ENCODE measurements around the gene TOP1.

The TOP1 gene

DNA sequence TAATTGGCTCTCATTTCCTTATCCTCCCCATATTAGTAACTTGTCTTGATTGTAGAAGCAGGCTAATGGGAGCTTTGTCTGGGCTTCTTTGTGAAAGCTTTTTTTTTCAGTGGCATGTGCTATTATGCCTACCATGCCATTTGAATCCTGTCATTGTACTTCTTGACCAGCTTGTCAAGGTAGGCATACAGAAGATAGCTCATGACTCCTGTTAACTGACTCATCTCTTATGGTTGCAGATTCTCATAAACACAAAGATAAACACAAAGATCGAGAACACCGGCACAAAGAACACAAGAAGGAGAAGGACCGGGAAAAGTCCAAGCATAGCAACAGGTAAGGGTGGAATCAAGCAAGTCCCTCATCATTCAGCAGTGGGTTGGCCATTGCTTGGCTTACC is 32.5 kb downstream of the TOP1 start:
- no peak for DNase-seq

DNA sequence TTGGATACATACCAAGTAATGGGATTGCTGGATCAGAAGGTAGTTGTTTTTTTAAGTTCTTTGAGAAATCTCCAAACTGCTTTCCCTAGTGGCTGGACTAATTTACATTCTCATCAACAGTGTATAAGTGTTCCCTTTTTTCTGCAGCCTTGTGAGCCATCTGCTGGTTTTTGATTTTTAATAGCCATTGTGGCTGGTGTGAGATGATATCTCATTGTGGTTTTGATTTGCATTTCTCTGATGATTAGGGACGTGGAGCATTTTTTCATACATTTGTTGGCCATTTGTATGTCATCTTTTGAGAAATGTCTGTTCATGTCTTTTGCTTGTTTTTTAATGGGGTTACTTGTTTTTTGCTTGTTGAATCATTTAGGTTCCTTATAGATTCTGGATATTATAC is 34.8 kb downstream of the TOP1 start:
- no peak for DNase-seq

DNA sequence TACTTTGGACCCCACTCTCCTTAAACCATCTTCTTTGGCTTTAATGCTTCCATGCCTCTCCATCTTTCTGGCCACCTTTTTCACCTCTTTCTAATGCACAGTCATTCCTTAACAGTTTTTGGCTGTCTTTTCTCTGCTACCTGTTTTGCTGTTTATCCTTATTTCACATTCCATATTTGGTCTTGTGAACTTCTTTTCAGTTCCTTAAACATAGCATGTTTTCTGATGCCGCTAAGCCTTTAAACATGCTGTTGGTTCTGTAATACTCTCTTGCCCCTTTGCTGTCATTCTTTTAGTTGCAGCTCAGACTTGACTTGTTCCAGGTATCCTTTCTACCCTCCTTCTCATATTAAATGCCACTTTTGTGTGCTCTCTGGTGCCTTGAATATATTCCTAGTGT is 35.8 kb downstream of the TOP1 start:
- DNase-seq = no peak

DNA sequence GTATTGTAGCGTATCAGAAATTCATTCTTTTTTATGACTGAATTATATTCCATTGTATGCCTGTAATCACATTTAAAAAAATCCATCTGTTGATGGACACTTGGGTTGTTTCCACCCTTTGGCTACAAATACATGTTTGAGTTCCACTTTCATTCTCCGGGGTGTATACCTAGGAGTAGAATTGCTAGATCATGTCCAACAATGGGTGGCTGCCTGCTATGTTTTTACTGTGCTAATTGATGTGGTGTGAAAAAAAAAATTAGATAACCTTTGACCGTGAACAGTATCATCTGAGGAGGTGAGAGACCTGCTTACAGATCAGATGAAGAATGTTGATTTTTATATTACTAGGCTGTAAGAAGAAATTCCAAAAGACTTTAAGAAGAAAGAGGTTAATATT is 37.1 kb downstream of the TOP1 start:
- no peak for DNase-seq

DNA sequence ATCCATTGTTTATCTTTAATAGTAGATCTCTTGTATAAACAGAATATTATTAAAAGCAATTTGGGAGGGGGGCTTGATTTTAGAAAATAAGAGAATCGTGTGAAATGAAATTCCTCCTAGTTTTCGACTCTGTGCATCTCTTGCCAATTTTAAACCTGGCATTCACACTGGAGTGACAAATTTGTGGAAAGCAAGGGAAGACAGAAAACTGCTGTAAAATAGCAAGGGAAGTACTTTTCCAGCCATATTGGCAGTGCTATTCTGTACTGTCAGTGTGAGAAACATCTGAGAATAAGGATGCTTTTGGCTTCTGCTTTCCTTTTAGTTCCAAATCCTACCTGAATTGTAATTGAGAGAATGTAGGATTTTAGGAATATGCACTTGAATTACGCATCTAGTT is 40.2 kb downstream of the TOP1 start:
- no peak for DNase-seq

DNA sequence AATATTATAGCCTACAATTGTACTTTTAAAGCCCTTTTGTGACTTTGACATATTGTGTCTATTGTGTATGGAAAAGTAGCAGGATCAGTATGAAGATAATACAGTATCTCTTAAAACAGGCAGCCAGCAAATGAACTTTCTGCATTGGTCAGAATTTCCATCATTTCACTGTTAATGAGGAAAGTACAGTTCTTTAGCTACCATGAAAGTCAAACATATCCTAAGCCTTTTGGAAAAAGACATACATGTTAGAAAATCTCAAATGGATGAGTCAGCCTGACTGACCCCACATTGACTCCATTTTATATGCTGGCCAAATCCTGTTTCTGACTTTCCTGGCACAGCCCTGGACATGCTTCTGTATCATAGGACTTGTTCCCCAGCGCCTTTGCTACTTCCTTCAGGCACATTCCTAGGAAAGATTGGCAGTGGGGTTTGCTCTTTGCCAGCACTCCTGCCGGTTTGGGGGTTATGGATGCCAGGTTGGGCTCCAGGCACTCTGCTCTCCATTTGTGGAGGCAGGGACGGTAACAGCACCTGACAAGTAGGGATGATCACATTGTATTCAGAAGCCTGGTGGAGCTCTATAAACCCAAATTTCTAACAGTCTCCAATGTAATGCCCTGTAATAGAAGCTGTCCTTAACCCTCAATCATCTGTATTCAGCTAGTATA is 43.7 kb downstream of the TOP1 start:
- DNase-seq = no peak

DNA sequence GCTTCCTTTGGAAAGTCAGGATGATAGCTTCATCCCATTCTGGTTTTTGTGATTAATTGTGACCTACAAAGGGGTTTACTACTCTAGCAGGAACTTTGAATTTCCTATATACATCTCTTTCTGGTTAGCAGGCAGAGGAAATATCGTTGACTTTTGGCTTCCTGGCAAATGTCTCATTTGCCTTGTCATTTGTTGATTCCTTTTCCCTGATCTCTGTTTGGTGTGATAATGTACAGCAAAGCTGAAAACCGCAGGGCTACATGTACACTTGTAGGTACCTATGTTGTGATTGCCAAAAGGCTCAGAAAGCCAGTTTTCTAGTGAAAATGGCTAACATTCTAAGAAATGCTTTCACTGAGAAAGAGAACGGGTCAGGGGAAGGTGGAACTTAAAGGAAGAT is 44.3 kb downstream of the TOP1 start:
- DNase-seq = no peak

DNA sequence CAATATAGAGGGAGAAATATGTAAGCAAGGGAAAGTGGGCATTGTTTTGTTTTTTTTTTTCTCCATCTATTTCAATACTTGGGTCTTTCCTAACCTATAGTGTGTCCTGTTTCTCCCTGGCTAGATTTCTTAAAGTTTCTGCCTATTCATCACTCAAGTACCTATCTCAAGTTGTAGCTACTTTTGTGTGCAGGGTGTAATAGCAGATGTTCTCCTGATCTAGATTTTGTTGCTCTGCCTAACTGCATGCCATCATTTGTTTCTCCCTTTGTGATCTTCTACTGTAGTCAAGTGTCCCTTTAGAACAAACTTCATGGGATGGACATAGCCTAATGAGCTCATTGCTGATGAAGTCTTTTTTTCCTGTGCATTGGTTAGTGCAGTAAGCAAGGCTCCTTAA is 45.8 kb downstream of the TOP1 start:
- DNase-seq = no peak

DNA sequence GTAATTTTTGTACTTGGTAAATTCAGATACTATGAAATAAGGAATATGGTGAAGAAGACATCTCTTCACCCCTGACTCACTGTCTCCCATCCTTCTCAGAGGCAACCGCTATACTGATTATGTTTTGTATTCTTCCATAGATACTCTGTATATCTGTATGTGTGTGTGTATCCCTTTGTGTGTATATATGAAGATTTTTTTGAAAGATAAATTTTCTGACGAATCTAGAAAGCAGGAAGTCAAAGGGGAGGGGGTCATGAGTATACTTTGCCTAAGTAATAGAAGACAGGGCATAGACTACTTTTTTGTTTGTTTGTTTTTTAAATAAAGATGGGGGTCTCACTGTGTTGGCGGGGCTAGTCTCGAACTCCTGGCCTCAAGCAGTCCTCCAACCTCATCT is 48.2 kb downstream of the TOP1 start:
- no peak for DNase-seq

DNA sequence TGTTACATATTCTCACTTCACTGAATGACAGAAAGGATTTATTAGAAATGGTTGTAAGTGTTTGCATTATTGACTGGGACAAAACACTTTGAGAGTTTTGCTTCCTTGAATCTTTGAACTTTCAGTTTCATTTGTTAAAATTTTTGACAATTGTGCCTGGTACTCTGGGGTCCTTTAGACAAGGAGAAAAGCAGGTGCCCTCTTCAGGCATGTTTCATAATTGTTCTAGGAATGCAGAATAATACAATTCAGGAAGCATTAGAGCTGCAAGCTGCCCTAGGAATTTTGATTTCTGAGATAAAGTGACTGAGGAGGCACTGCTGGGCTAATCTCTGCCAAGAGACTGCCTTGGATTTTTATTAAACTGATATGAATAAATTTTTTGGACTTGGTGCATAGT is 49.7 kb downstream of the TOP1 start:
- no peak for DNase-seq

DNA sequence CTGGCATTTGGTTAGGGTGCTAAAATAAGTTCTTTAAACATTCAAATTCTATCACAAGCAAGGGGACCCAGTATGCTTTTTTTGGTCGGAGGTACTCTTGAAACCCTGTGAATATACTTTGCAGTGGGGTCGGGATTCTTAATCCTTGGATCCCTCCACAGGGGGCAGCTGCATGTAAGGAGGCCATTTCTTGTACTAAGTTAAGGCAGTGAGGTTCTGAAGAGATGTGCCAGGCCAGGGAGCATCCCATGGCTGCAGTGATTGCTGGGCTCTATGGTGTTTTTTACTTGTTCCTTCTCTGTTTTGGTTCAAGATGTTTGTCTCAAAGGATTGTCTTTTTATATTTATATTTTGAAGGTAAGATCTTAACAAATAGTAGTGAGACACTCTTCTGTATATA is 50.4 kb downstream of the TOP1 start:
- DNase-seq = no peak

DNA sequence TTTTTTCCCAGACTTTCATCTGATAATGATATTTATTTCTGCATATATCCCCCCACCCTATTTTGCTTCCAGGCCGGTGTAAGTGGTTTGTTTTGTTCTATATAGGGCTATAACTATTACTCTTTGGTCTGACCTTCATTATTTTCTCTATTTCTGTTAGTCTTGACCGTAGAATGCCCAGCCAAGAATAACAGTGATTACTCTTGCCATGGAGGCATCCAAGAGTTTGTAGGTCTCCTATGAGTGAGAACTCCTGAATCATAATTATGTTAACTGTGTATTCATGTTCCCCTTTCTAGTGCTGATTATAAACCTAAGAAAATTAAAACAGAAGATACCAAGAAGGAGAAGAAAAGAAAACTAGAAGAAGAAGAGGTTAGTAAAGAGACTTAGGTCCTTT is 52.2 kb downstream of the TOP1 start:
- DNase-seq = no peak

DNA sequence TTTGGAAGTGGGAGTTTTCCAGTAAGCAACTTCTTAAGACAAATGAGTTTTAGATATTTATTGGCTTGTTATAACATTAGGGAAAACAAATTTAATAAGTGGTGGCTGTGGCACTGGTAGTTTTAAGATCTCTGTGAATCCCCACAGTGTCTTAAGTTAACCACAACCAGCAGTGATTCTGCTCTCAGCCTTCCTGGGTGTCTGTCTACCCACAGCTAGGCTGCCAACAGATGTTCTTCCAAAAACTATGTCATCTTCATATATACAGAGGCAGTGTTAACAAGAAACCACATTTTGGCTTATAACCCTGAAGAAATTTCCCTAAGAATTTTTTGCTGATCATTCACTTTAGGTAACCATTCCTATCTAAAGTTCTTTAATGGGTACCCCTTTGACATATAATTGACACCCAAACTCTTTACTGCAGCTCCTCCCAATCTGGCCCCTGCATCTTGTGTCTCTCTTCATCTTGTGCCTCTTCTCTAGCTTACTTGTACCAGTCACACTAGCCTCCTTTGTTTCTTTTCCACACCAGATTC is 52.7 kb downstream of the TOP1 start:
- no peak for DNase-seq

DNA sequence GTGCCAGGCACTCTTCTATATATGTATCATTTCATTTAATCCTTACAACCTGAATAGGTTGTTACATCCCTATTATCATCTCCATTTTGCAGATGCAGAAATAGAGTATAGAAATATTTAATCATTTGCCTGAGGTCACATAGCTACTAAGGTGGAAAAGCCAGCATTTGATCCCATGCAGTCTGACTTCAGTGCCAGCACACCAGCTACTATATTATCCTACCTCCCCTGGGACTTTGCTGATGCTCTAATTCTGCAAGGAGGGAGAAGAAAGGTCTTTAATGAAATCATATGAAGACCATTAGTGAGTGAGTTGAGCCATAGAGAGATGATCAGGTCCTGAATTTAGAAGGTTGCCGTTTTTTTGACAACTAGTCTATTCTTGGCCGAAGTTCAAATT is 53.7 kb downstream of the TOP1 start:
- DNase-seq = no peak

DNA sequence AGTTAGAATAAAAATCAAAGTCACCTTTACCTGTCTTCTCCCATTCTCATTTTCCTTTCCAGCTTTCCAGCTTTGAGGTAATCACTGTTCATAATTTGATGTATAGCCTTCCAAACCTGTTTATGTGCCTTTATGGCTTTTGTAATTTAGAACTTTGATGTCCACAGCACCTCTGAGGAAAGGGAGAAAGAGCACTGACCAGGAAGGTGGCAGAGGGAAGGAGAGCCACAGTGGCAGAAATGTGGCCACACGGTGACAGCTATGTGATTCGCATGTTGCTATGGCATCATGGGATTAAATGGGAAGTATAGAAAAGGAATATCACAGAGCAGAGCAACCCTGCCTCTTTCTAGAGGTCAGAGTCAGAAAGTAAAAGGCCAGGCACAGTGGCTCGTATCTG is 57.0 kb downstream of the TOP1 start:
- DNase-seq = no peak

DNA sequence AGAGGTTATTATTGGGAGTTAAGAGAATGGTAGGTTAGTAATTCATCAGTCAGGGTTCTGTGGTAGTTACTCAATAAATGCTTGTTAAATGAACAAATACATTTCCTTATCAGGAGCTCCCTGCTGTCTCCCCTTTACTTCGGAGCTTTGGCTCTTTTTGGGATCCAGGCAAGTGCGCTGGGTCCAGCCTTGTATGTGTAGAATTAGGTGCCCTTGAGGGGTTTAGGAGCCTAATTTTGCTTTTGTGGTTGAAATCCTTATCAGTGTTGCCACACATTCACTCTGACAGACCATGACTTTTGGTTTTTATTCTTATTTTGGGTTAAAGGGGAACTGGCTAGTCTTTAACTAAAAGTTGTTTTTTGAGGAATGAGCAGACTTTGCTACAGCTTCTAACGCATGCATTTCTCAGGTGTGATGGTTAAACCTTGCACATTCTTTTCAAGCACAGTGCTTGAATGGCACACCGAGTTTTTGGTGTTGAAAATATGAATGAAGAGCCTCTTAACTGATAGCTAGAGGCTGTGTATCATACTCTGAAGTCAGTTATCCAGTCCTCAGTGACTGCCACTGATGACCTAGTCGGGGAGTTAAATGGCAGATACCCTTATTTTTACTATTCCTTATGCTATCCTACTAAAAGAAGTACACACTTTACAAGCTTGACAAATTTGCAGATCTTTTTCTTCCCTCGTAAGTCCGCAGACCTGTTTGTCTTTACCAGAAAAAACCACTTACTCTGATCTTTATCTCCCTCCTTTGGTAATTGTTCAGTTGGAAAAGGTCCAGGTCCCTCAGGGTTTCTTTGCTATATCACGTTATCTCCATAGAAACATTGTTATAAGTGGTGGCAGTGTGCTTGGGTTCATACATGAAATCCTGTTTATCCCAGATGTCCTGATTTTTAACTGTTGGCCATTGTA is 58.0 kb downstream of the TOP1 start:
- DNase-seq = no peak

DNA sequence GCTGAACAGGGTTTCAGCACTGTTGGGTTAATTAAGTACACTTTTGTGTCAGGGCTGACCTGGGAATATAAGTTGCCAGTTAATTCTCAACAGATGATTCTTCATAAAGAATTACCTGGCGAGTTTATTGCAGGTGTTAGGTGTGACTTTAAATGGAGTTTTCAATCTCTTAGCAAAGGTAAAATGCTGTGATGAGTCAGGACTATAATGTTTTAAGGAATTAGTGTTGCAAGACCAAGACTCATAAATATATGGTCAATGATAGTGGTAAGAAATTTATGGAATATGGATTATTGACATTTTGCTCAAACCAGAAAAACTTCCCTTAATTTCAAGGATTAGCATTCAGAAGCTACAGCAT is 58.7 kb downstream of the TOP1 start:
- no peak for DNase-seq

DNA sequence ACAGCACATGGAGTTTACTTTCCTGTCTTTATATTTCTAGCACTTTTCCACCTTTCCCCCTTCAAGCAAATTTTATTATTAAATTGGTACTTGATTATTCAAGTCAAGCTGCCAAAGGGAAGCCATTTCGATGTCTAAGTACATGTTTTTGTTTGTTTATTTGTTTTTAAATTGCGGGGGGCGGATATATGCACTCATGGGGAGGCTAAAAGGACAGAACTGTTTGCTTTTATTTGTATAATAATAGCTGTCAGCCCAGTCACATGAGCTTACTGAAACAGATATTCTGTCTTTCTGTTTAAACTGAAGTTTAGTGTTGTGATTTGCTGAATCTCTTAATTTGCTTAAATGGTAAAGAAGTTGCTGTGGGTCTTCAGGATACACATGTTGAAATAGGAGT is 59.2 kb downstream of the TOP1 start:
- no peak for DNase-seq

DNA sequence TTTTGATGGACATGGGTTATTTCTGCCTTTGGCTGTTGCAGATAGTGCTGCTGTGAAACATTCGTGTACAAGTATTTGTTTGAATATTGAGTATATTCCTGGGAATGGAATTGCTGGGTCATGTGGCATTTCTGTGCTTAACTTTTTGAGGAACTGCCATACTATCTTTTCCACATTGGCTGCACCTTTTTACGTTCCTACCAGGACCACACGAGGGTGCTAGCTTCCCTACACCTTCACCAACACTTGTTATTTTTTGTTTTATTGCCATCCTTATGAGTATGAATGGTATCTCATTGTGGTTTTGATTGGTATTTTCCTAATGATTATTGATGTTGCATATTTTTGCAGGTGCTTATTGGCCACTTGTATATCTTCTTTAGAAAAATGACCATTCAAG is 60.9 kb downstream of the TOP1 start:
- no peak for DNase-seq

DNA sequence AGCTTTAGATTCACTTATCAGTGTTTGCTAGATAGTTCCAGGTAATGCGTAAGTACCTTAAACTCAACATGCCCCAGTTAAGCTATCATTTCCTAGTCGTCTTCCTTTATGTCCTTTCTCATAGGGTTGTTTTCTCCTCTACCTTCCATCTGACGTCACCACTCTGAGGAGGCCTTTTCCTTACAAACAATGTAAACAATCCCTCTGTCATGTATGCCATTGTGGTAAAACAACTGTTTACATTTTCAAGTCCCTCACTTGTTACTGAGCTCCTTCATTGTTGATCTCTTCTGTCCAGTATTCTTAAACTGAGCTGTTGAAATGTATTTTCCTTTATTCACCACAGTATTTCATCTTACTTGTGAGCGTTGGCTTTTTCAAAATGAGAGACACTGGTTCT is 63.3 kb downstream of the TOP1 start:
- no peak for DNase-seq

DNA sequence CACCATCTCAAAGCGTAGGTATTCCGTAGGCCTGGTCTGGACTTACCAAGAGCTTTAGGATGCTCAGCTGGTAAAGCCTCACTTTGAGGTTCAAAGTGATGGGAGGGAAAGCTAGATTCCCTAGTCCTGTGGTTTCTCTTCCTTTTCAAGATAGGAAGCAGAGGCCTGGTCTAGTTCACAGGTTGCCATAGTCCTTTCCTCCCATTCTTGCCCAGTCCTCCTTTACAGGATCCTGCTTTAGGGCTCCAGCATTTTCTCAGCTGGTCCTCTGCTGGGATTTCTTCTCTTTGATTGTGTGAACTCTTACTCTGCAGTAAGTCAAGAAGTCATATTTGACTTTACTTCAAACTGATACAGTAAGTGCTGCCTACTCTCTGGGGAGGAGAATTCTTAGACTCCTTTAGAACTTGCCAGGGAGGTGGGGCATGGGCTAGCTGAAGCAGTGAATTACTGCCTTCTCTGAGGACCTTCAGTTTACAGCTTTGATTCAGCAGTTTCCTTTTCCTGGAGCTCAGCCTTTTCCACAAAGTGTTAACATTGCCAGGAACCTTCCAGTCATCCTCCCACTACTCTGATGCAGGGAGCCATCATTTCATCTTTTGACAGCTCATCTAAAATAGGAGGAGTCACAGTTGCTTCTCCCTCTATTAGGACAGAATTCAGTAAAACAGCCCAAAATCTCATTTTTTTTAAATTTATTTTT is 65.9 kb downstream of the TOP1 start:
- no peak for DNase-seq

DNA sequence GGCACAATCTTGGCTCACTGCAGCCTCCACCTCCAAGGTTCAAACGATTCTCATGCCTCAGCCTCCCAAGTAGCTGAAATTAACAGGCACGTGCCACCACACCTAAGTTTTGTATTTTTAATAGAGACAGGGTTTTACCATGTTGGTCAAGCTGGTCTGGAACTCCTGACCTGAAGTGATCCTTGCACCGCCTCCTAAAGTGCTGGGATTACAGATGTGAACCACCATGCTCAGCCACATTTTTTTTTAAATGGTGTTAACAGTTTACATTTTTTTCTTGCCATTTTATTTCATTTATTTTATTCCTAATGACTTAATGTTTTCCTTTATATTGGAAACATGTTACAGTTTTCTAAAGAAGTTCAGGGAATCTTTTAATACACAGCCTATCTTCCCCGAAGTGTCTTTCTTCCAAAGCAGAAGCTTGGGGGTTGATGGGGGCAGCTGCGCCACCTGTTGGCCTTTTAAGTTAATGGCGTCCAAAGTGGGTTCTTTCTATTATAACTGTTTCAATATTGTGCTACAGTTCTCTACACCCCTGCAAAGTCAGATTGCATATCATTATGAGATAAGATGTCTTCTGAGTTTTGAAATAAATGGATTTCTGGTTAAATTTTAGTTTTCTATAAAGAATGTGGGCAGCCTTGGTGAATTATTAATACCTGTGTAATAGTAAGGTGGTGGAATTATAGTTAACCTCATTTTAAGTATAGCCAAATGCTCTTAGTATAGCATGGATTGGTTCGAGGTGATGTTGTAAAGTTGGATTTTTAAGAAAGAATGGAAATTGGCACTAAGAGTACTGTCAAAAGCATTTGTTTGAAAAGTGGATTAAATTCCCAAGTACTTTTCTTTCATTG is 66.7 kb downstream of the TOP1 start:
- DNase-seq = peak; percentile 50

DNA sequence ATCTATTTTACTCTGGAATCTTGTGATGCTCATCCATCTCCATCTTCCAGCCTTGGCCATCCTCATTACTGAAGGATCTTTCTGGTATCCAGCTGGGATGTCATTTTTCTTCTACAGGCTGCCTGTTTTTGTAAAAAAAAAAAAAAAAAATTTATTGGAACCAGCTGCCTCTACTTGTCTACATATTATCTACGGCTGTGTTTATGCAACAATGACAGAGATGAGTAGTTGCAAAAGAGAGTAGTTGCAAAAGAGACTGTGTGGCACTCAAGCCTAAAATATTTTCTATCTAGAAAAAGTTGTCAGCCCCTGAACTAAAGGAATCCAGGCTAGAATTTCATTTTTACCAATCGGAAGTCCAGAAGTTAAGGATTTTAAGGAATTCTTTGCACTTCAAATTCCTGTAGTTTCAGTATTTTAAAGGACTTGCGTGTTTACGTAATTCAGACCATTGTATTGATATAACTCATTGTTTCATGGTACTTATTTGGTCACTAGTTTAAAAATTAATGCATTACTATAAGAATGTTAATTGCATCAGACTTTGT is 70.2 kb downstream of the TOP1 start:
- DNase-seq = no peak

Data from NCI-H1694 treated with DMSO at 0.1 percent for 48 hours (cell line).